Right hindlimb (tissue), 1 donor: ENCODE results near the gene SNTB2.

Source experiments
- DNase-seq: peaks from one replicate; pipeline ENCODE4 v3.0.0-alpha.2; 2018

The SNTB2 gene

DNA sequence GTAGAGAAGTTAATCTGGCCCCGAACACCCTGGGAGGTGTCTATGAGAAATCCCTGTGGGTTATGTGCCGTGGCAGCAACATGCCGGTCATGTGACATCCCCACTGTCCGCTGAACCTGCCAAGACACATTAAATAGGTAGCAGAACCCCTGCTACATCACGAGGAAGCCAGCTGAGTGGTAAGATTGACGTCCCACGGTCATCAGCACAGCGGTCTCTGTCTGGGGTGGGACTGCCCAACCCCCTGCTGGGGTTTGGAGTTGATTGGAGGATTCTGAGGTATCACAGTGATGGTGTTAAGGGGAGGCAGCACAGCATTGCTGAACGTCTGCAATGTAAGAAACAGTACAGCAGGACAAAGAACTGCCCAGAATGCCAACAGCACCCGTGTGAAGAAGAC, 162.6 kb downstream of the SNTB2 start:
- no peak for DNase-seq

DNA sequence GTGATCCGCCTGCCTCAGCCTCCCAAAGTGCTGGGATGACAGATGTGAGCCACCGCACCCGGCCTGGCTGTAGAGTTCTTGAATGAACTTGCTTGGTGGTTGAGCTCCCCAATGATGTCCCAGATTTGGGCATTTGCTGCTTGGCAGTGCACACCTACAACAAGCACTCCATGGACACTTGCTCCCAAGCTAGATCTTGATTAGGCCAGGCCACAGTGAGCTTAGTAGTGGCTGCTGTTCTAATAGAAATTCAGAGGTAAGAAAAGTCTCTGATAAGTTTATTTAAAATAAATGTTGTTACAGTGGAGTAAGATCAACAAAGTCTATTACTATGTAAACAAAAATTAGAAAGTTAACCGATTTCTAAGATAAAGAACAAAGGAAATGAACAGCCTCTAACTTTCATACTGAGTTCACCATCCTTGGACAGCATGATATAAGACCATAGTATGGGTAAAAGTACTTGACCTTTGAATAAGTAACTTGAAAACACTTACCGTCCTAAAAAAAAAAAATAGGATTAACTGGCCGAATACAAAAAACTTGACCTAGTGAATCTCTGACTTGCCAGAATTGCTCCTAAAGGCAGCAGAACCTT, 163.7 kb downstream of the SNTB2 start:
- no peak for DNase-seq

- DNase-seq: no peak
These were observed 164.5 kb downstream of the SNTB2 start, which contains the start of gene TMED6 for GRCh38 chr16:69351309-69352027. TSS of gene TMED6 (minus strand) at chr16:69351786. CDS start at chr16:69351753, 33 bp downstream.
